Activated naive CD8-positive, alpha-beta T cell (primary cell): ENCODE results near the gene ZNF776.
"Not testable (repeated sequence)": the region's sequence is repeated elsewhere in the genome, so short reads cannot be mapped to it uniquely, and the experiment has no call there.

ENCODE experiments used
- H3K27ac Mint-ChIP-seq: one replicate; pipeline ENCODE4 v1.8.0; 2021; ENCODE audit warnings: mixed read lengths
- H3K27me3 Mint-ChIP-seq: one replicate; pipeline ENCODE4 v1.8.0; 2021; ENCODE audit warnings: mixed read lengths
- H3K36me3 Mint-ChIP-seq: one replicate; pipeline ENCODE4 v1.8.0; 2021; ENCODE audit warnings: mixed read lengths
- H3K4me1 Mint-ChIP-seq: one replicate; pipeline ENCODE4 v1.8.0; 2021; ENCODE audit warnings: low read depth, mixed read lengths
- H3K4me3 Mint-ChIP-seq: one replicate; pipeline ENCODE4 v1.8.0; 2021; ENCODE audit warnings: mild to moderate bottlenecking, mixed read lengths
- H3K9me3 Mint-ChIP-seq: one replicate; pipeline ENCODE4 v1.8.0; 2021; ENCODE audit warnings: low read depth, mixed read lengths

ZNF776 gene

GRCh38 chr19:57757941-57758340 lies 11.3 kb downstream of the ZNF776 start:
- no peaks in the 10 kb centered on the region for H3K27me3 Mint-ChIP-seq
- H3K4me3 Mint-ChIP-seq: no peak overlapping the region
- H3K27ac Mint-ChIP-seq: no peak overlapping the region
- H3K9me3 Mint-ChIP-seq: peaks cover 20% of the 10 kb centered on the region
- H3K4me1 Mint-ChIP-seq: peaks cover 2% of the 10 kb centered on the region
- peaks cover 60% of the 10 kb centered on the region for H3K36me3 Mint-ChIP-seq

- H3K27ac Mint-ChIP-seq: no peak overlapping the region
- no peaks in the 10 kb centered on the region for H3K27me3 Mint-ChIP-seq
- no peak overlapping the region for H3K4me3 Mint-ChIP-seq
- peaks cover 19% of the 10 kb centered on the region for H3K9me3 Mint-ChIP-seq
- peaks cover 2% of the 10 kb centered on the region for H3K4me1 Mint-ChIP-seq
- peaks cover 59% of the 10 kb centered on the region for H3K36me3 Mint-ChIP-seq
Measured at GRCh38 chr19:57759096-57759495, 12.5 kb downstream of the ZNF776 start.

- peak within 1 kb of the TSS; percentile 91 for H3K27ac Mint-ChIP-seq
- H3K9me3 Mint-ChIP-seq: peaks cover 22% of the 10 kb centered on the region
- no peaks in the 10 kb centered on the region for H3K27me3 Mint-ChIP-seq
- peaks cover 33% of the 10 kb centered on the region for H3K4me1 Mint-ChIP-seq
- H3K4me3 Mint-ChIP-seq: peak within 1 kb of the TSS; percentile 94
- peaks cover 38% of the 10 kb centered on the region for H3K36me3 Mint-ChIP-seq
Measured at GRCh38 chr19:57769345-57770131, 22.9 kb downstream of the ZNF776 start, which contains the start of gene ZNF586. ZNF586 (plus strand) TSS chr19:57769676; CDS start chr19:57769843, 167 bp downstream.

- Mint-ChIP-seq H3K36me3 (peaks cover 41% of the 10 kb centered on the region), H3K4me1 (peaks cover 36% of the 10 kb centered on the region), H3K4me3 (peak overlapping the region; percentile 94), H3K27ac (peak overlapping the region; percentile 34), H3K9me3 (peaks cover 29% of the 10 kb centered on the region), H3K27me3 (no peaks in the 10 kb centered on the region)
Measured at GRCh38 chr19:57771417-57771816, 24.8 kb downstream of the ZNF776 start.

GRCh38 chr19:57773488-57773887 lies 26.9 kb downstream of the ZNF776 start:
- Mint-ChIP-seq H3K27me3 (no peaks in the 10 kb centered on the region), H3K4me1 (peaks cover 40% of the 10 kb centered on the region), H3K36me3 (peaks cover 46% of the 10 kb centered on the region), H3K9me3 (peaks cover 39% of the 10 kb centered on the region), H3K27ac (no peak overlapping the region), H3K4me3 (peak overlapping the region; percentile 30)

- H3K4me3 Mint-ChIP-seq: peak overlapping the region; percentile 20
- no peak overlapping the region for H3K27ac Mint-ChIP-seq
- peaks cover 21% of the 10 kb centered on the region for H3K4me1 Mint-ChIP-seq
- H3K36me3 Mint-ChIP-seq: peaks cover 70% of the 10 kb centered on the region
- H3K27me3 Mint-ChIP-seq: no peaks in the 10 kb centered on the region
- peaks cover 49% of the 10 kb centered on the region for H3K9me3 Mint-ChIP-seq
Measured at GRCh38 chr19:57776764-57777296, 30.2 kb downstream of the ZNF776 start.

GRCh38 chr19:57778336-57778735 lies 31.7 kb downstream of the ZNF776 start:
- no peaks in the 10 kb centered on the region for H3K27me3 Mint-ChIP-seq
- peaks cover 38% of the 10 kb centered on the region for H3K9me3 Mint-ChIP-seq
- H3K4me1 Mint-ChIP-seq: peaks cover 11% of the 10 kb centered on the region
- H3K36me3 Mint-ChIP-seq: peaks cover 59% of the 10 kb centered on the region
- no peak overlapping the region for H3K4me3 Mint-ChIP-seq
- no peak overlapping the region for H3K27ac Mint-ChIP-seq

GRCh38 chr19:57779220-57779845 lies 32.7 kb downstream of the ZNF776 start:
- Mint-ChIP-seq H3K36me3 (peaks cover 54% of the 10 kb centered on the region), H3K9me3 (peaks cover 35% of the 10 kb centered on the region), H3K27me3 (no peaks in the 10 kb centered on the region), H3K4me1 (peaks cover 6% of the 10 kb centered on the region), H3K4me3 (no peak overlapping the region), H3K27ac (no peak overlapping the region)

GRCh38 chr19:57786286-57786685 lies 39.7 kb downstream of the ZNF776 start:
- Mint-ChIP-seq H3K27ac (no peak overlapping the region), H3K9me3 (peaks cover 23% of the 10 kb centered on the region), H3K36me3 (peaks cover 38% of the 10 kb centered on the region), H3K4me3 (no peak overlapping the region), H3K4me1 (peaks cover 4% of the 10 kb centered on the region), H3K27me3 (no peaks in the 10 kb centered on the region)

- Mint-ChIP-seq H3K27me3 (no peaks in the 10 kb centered on the region), H3K4me1 (peaks cover 4% of the 10 kb centered on the region), H3K36me3 (peaks cover 37% of the 10 kb centered on the region), H3K4me3 (no peak overlapping the region), H3K27ac (no peak overlapping the region), H3K9me3 (peaks cover 23% of the 10 kb centered on the region)
Measured at GRCh38 chr19:57786906-57787305, 40.3 kb downstream of the ZNF776 start.

- H3K9me3 Mint-ChIP-seq: peaks cover 23% of the 10 kb centered on the region
- H3K27me3 Mint-ChIP-seq: no peaks in the 10 kb centered on the region
- peaks cover 4% of the 10 kb centered on the region for H3K4me1 Mint-ChIP-seq
- peaks cover 42% of the 10 kb centered on the region for H3K36me3 Mint-ChIP-seq
- no peak overlapping the region for H3K4me3 Mint-ChIP-seq
- no peak overlapping the region for H3K27ac Mint-ChIP-seq
Measured at GRCh38 chr19:57788114-57788692, 41.6 kb downstream of the ZNF776 start.

GRCh38 chr19:57789288-57789687 lies 42.7 kb downstream of the ZNF776 start:
- Mint-ChIP-seq H3K4me3 (no peak overlapping the region), H3K36me3 (peaks cover 46% of the 10 kb centered on the region), H3K4me1 (peaks cover 4% of the 10 kb centered on the region), H3K27me3 (no peaks in the 10 kb centered on the region), H3K9me3 (peaks cover 23% of the 10 kb centered on the region), H3K27ac (no peak overlapping the region)

GRCh38 chr19:57796580-57796979 lies 50.0 kb downstream of the ZNF776 start:
- not testable (repeated sequence) for H3K27ac Mint-ChIP-seq, H3K4me1 Mint-ChIP-seq, H3K27me3 Mint-ChIP-seq, H3K9me3 Mint-ChIP-seq, H3K4me3 Mint-ChIP-seq
- peaks cover 31% of the 10 kb centered on the region for H3K36me3 Mint-ChIP-seq

GRCh38 chr19:57800696-57801095 lies 54.1 kb downstream of the ZNF776 start:
- H3K9me3 Mint-ChIP-seq: peaks cover under 1% of the 10 kb centered on the region
- no peak overlapping the region for H3K4me3 Mint-ChIP-seq
- H3K27ac Mint-ChIP-seq: no peak overlapping the region
- H3K27me3 Mint-ChIP-seq: no peaks in the 10 kb centered on the region
- H3K36me3 Mint-ChIP-seq: peaks cover 13% of the 10 kb centered on the region
- H3K4me1 Mint-ChIP-seq: peaks cover 23% of the 10 kb centered on the region

- Mint-ChIP-seq H3K9me3 (no peaks in the 10 kb centered on the region), H3K36me3 (peaks cover 7% of the 10 kb centered on the region), H3K27me3 (no peaks in the 10 kb centered on the region), H3K4me3 (no peak overlapping the region), H3K27ac (peak overlapping the region; percentile 51), H3K4me1 (peaks cover 28% of the 10 kb centered on the region)
Measured at GRCh38 chr19:57802269-57802668, 55.7 kb downstream of the ZNF776 start.
